HG02884 (cell line): ENCODE results near the gene DIPK1A.
"Not testable (repeated sequence)": the region's sequence is repeated elsewhere in the genome, so short reads cannot be mapped to it uniquely, and the experiment has no call there.

ENCODE experiments used
- ATAC-seq: cut with Tn5 transposase; IDR thresholded peaks from one replicate; pipeline ENCODE4 v1.9.1; 2021; ENCODE audit warnings: mild to moderate bottlenecking, moderate library complexity; ENCODE audit not compliant: unreplicated experiment

Gene DIPK1A

GRCh38 chr1:92980732-92981647, 19.7 kb upstream of the DIPK1A start:
- no peak for ATAC-seq

- ATAC-seq, result peak; percentile 65
Measured at GRCh38 chr1:92975551-92976232, 14.4 kb upstream of the DIPK1A start.

GRCh38 chr1:92974112-92974511, 12.8 kb upstream of the DIPK1A start:
- ATAC-seq, result not testable (repeated sequence)

- ATAC-seq, result no peak
Measured at GRCh38 chr1:92973203-92973897, 12.1 kb upstream of the DIPK1A start.

DNA sequence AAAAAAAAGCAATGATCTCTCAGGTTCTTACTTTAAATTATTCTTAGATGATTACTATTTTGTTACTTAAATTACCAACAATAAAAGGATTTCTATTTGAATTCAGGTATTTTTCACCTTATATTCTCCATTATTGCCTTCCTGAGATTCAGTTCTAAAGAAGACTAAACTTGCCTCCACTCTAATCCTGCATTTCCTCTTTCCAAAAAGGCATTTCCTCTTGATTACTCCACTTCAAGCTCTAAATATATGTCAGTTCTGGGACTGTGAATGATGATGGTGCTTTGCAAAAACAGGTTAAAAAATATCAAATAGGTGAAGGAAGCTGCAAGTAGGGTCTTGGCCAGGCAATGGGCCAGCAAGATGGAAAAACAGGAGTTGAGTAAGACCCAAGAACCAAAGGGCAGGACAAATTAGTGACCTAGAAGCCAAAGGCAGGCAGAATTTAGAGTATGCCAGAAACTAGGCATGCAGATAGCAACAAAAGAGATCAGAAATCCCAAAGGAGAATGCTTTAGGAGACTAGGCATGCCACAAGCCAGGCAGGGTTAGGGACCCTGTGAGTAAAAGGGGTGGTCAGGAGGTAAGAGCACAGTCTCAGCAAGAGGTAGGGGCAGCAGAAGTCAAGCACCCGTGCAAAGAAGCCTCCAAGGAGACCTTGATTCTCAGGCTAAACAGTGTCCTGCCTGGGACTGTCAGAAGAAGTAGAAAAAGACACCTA, 11.3 kb upstream of the DIPK1A start:
- no peak for ATAC-seq

DNA sequence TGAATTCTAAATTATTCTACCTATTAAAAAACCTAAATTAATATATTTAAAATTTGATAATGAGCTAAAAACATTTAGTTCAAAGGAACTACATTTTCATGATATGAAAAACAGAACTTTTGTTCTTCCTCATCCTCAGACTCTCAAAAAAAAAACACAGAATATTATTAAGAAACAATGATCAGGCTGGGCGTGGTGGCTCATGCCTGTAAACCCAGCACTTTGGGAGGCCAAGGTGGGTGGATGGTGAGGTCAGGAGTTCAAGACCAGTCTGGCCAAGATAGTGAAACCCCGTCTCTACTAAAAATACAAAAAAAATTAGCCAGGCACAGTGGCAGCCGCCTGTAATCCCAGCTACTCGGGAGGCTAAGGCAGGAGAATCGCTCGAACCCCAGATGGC, 10.7 kb upstream of the DIPK1A start:
- ATAC-seq, result not testable (repeated sequence)

DNA sequence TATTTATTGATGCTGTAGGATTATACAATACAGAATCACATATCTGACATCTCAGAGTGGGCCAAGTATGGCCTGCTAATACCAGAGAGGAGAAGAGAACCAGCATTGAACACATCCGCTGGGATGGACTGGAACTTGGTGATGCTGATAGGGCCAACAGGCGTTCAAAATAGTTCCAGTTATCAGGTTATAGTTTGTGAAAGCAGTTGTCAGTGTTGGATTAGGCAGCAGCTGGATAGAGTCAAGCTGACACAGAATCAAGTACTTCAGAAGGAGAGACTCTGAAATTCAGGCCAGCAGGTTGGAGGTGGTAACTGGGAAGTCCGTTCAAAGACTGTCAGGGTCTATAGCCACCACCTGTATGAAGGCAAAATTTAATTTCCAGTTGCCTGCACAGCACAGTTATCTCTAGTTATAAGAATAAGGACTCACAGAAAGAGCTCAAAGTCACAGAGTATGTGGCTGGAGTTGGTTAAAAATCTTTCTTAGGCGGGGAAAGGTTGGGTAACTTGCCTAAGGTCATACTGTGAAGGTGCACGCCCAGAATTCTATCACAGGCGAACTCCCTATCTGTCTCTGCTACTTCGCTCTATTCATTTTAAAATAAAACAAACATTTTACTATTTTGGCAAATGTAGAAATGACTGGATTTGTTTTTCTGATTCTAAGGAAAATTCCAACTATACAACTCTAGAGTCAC, 9.9 kb upstream of the DIPK1A start:
- ATAC-seq, result no peak

- no peak for ATAC-seq
Measured at GRCh38 chr1:92969517-92969916, 8.3 kb upstream of the DIPK1A start.

DNA sequence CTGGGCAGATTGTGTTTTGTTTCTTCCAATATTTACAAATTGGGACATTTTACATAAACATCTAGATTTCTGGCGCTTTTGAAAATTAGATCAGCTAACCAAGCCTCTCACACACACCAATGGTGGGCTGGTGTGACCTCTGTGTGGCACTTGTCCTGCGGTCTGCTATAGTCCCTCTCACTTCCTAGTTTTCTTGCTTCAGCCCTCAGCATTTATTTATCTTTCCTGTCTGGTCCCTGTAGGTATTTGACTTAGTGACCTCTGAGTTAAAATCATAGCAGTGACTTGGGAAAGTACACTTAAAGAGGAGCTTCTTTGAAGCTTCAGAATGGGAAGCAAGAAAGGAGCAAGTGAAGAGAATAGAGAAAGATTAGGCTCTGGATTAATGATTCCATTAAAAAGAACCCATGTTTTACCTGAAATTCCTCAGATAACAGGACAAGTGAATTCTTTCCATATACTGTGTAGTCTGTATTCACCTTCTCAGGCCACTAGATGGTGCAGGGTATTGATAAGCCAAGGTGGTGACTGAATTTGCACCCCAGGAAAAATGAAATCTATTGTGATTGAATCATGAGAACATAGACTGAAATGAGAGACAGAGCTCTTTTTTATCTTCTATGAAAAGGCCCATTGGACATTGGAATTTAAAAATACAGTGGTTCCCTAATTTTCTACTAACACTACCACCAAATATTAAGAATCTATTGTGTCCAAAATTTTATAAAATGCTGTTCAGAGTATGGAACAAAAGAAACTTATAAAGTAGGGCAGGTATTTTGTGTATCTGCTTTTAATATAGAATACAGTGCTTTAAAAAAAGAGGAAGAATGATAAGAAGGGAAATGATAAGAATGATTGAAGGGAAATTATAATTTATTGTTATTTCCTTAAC, 7.1 kb upstream of the DIPK1A start:
- ATAC-seq, result peak; percentile 54

- ATAC-seq, result no peak
Measured at GRCh38 chr1:92964998-92965397, 3.7 kb upstream of the DIPK1A start.

- no peak for ATAC-seq
Measured at GRCh38 chr1:92964316-92964715, 3.1 kb upstream of the DIPK1A start.

DNA sequence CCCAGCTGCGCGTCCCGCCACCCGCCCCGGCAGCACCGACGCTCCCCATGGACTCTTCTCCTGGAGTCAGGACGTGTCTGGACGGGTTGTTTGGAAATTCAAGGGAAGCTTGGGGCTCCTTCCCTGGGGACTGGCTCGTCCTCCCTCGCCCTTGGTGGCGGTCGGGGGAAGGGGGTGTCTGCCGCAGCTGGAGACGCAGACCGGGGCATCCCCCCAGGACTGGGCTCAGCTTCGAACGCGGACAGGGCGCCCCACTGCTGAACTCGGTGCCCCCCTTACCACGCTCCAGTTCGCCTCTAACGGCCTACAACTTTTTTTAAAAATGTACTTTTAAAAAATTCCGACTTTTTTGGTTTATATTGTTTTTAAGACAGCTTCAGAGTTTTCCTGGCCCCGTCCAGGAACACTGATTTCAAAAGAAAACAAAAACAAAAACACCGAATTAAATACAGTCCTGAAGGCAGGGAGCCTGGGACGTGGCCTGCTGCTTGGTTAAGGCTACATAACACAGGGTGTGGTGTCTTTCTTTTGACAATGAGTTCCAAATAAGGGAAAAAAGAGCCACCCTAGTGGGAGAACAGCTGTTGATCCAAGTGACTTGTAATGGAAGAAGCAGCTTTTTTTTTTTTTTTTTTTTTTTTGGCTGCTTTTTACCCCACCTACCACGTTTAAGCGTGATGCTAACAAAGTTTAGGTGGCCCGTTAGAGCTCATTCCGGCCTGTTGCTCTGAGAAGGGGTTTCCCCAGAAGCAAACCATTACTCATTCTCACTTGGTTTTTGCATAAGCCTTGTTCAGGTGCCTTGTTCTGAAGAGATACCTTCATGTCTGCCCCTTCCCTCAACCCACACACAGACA, 862 bp upstream of the DIPK1A start:
- ATAC-seq, result peak; percentile 59

GRCh38 chr1:92960395-92961130, 699 bp downstream of the DIPK1A start:
- ATAC-seq, result peak; percentile 29

DNA sequence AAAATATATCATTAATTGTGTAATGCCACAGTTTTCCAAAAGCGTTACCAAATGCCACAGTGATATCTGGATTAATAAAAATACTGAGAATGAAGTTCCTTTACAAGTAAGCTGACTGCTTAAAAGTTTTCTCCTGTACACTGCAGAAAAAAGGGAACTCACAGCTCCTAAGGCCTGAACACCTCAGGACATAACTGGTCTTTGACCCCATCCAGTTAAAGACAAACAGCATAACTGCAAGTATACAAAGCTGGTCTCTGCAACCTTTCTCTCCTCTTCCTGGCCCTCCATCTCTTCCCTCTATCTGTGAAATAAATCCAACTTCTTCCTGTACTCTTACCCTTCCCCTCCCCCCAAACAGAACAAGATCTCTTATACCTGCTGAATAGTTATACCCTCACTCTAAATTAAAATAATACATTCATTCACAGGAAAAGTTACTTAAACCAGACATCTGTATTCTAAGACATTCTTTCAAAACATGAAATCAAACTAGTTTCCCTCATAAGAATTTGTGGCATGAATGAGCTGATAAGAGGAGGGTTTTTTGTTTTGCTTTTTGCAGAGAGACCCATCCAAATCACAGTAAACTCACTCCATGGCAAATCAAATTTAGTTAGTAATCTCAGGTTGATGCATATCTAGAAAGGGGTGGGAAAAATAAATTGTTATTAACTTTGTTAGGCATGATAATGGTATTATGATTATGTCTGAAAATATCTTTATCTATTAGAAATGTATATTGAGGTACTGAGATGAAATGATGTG, 2.9 kb downstream of the DIPK1A start:
- no peak for ATAC-seq

GRCh38 chr1:92957030-92957734, 4.1 kb downstream of the DIPK1A start:
- ATAC-seq, result peak; percentile 42
